T47D (cell line): ENCODE results near the gene KDM4C.
A peak's percentile ranks its signal among the peaks of the same experiment; 100 is the strongest.

Experiments
- DNase-seq, 2 experiments: peaks; one replicate each; pipeline versions ENCODE4 v3.0.0 to v3.0.0-alpha.2; 2011 to 2012; ENCODE audit warnings: low read depth in 1 of 2, low spot score in 1 of 2
- JUND ChIP-seq: IDR thresholded peaks from 2 replicates; pipeline ENCODE4 v1.6.1; 2012; ENCODE audit warnings: low read depth
- in situ Hi-C: cut with HindIII; loops from 2 replicates; pipeline ENCODE4 v1.10.0; 2016; ENCODE audit warnings: low sequenced_read_pairs, low pct_unique_long_range_greater_than_20kb

Gene KDM4C

GRCh38 chr9:7139886-7140285 lies 382.1 kb downstream of the KDM4C start:
- TF ChIP-seq JUND: no peak
- in situ Hi-C loops: no loop called here
- peak in 1 of 2 experiments; percentile 46 for DNase-seq

- no peak for DNase-seq
- in situ Hi-C loops: no loop called here
- TF ChIP-seq JUND: no peak
Observed at GRCh38 chr9:7140401-7140800, 382.6 kb downstream of the KDM4C start.

DNA sequence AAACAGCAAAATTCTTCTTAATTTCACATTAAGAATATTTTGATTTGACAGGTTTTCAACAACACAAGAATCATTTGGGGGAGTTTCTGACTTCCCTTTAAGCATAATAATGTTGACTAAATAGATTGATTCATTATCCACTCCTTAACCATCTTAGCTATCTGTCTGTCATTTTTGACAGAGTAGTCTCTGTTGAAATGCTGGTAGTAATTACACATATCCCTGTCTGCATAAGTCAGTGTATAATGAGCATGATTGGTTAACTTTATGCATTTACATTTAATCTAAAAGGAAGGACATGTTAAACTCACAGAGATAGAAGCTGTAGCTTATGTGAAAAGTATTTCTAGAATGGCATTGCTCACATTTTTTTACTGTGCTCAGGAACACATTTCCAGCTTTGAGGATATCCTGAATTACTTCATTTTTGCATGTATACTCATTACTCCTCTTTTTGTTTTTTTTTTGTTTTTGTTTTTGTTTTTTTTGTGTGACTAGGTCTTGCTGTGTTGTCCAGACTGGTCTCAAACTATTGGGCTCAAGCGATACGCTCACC lies 385.9 kb downstream of the KDM4C start:
- TF ChIP-seq JUND: no peak
- no peak for DNase-seq
- in situ Hi-C loops: no loop called here

GRCh38 chr9:7144265-7145046 lies 386.7 kb downstream of the KDM4C start:
- no peak for DNase-seq
- no peak for TF ChIP-seq JUND
- in situ Hi-C loops: no loop called here

DNA sequence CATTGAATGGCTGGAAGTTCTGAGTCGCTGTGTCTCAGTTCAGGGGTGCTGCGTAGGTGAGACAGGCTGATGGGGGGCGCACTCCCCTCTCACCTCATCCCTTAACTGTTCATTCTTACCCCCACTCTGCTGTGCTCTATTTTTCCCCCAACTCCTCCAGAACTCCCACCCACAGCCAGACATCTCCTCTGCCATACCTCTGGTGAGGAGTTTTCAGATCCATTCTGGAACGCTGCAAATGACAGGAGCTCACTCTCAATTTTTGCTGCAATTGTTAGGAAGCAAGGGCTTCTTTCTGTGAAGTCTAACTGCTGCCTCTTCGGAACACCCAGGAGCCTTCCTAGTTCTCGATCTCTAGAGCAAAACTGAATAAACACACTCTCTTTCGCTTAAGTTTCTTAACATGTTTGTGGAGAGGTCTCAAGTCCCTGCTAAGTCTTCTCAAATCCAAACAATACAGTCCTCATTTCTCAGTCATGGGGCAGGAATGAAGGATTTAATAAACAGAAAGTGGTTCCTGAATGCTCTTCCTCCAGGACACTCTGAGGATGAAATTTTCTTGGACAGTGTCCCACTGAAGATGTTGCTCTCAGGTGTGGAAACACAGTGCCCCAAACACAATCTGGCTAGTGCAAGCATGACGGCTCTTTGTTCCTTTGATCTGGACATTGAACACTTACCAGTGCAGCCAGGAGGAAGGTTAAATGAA lies 387.7 kb downstream of the KDM4C start:
- in situ Hi-C loops: no loop called here
- peak in 1 of 2 experiments; percentile 15 for DNase-seq
- TF ChIP-seq JUND: no peak

- in situ Hi-C loops: no loop called here
- DNase-seq: peak in 1 of 2 experiments; percentile 51
- no peak for TF ChIP-seq JUND
Observed at GRCh38 chr9:7146582-7146981, 388.8 kb downstream of the KDM4C start.

DNA sequence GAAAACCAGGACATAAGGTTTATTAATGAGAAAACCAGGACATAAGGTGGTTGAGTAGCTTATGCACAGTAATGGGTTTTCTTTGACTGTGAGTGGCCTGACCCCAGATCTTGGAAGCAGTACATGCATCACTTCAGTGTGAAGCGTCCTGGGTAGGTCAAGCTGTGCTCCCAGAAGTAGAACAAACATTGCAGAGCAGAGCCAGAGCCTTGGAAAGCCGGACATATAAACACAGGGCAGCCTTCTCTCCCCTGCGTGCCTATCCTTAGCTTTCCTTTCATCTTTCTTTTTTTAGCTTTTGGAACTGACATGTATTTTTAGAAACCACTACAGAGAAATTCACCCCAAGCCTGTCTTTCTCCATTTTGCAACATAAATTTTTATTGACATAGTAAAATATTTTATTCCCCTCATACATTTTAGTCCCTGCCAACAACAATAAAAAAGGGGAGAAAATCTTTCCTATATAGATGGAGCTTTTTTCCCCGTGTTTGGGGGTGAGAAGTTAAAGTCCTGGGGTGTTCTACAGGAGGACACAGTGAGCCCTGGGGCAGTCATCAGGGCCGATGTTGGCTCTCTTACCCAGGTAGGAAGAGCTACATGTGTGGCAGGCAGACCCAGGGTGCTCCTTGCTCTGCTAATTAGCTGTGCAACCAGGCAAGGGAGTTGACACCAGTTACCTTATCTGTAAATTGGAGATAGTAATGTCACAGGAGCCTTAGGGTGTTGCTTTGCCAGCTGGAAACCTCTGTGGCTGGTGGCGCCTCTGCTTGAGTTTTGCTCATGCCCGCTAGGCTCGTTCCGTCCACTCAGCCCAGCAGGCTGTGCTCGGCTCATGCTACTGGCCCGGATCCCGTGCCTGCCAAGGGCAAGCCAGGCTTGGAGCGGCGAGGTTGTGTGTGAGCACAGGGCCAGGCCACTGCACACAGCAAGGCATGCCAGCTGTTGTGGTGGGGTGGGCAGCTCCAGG lies 389.6 kb downstream of the KDM4C start:
- TF ChIP-seq JUND: no peak
- in situ Hi-C loops: no loop called here
- peak in 1 of 2 experiments; percentile 57 for DNase-seq

GRCh38 chr9:7148243-7148765 lies 390.5 kb downstream of the KDM4C start:
- no peak for TF ChIP-seq JUND
- DNase-seq: no peak
- in situ Hi-C loops: no loop called here

- DNase-seq: no peak
- TF ChIP-seq JUND: no peak
- in situ Hi-C loops: no loop called here
Observed at GRCh38 chr9:7149258-7149657, 391.5 kb downstream of the KDM4C start.

DNA sequence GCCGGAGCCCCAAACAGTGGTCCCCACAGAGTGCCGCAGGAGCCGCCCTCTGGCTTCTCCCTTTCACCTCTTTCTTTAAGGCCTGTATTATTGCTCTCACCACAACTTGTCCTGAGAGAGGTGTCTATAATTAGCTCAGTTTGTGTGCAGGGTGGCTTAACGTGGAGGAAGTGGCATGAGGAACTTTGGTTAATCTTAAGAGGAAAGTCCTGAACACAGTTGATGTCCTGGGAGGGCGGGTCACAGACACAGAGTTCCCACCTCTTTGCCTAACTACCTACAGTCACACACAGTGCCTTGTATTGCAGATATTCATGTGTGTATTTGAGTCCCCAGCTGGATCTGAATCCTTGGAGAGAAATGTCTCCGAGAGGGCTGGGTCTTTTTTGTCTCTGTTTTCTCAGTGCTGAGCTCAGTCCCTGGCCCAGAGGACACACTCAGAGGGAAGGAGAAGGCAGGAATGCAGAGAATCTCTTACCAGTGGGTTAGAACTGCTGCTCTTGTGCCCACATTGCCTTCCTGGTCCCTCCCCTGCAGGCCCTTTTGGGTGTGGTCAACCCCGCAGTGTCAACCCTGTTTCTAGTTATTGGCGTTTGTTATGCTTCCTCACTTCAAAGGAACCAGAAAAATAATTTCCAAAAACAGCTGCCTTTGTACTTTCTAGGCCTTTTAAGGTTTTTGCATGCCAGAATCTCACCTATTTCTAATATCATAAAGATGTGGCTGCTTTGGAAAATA lies 392.5 kb downstream of the KDM4C start:
- in situ Hi-C loops: no loop called here
- no peak for DNase-seq
- TF ChIP-seq JUND: no peak

GRCh38 chr9:7153134-7153533 lies 395.4 kb downstream of the KDM4C start:
- TF ChIP-seq JUND: no peak
- DNase-seq: no peak
- in situ Hi-C loops: no loop called here
